Activated effector memory CD4-positive, alpha-beta T cell treated with anti-CD3 and anti-CD28 coated beads, Interleukin-2, amount 50 U/mL, for 16 hours (primary cell): ENCODE data around the gene SRSF2.
"Not testable (repeated sequence)": the region's sequence is repeated elsewhere in the genome, so short reads cannot be mapped to it uniquely, and the experiment has no call there.

Experiments
- DNase-seq: peaks from one replicate; pipeline ENCODE4 v3.0.0-alpha.2; 2020

Gene SRSF2

GRCh38 chr17:76700270-76700616, 36.9 kb downstream of the SRSF2 start:
- no peak for DNase-seq

GRCh38 chr17:76698466-76698977, 38.6 kb downstream of the SRSF2 start:
- DNase-seq: not testable (repeated sequence)

GRCh38 chr17:76697702-76698465, 39.2 kb downstream of the SRSF2 start:
- DNase-seq: no peak

GRCh38 chr17:76696763-76697701, 40.1 kb downstream of the SRSF2 start:
- no peak for DNase-seq

- no peak for DNase-seq
These were observed 41.9 kb downstream of the SRSF2 start for GRCh38 chr17:76695059-76695831.

- no peak for DNase-seq
These were observed 45.5 kb downstream of the SRSF2 start for GRCh38 chr17:76691379-76692191.

- DNase-seq: no peak
These were observed 46.4 kb downstream of the SRSF2 start for GRCh38 chr17:76690596-76691280.

GRCh38 chr17:76689859-76690258, 47.3 kb downstream of the SRSF2 start:
- DNase-seq: no peak

GRCh38 chr17:76688165-76688622, 48.9 kb downstream of the SRSF2 start:
- DNase-seq: no peak

- DNase-seq: no peak
These were observed 49.6 kb downstream of the SRSF2 start for GRCh38 chr17:76687298-76688164.

GRCh38 chr17:76686538-76687297, 50.4 kb downstream of the SRSF2 start:
- no peak for DNase-seq

GRCh38 chr17:76685846-76686245, 51.3 kb downstream of the SRSF2 start:
- DNase-seq: no peak

- no peak for DNase-seq
These were observed 51.8 kb downstream of the SRSF2 start for GRCh38 chr17:76685366-76685765.

GRCh38 chr17:76684756-76685155, 52.4 kb downstream of the SRSF2 start:
- DNase-seq: no peak
